GM21423 (cell line): ENCODE data around the gene EIF3K.

Source experiments
- ATAC-seq: cut with Tn5 transposase; IDR thresholded peaks from one replicate; pipeline ENCODE4 v1.9.1; 2021; ENCODE audit warnings: mild to moderate bottlenecking, moderate library complexity; ENCODE audit not compliant: unreplicated experiment

Gene EIF3K

DNA sequence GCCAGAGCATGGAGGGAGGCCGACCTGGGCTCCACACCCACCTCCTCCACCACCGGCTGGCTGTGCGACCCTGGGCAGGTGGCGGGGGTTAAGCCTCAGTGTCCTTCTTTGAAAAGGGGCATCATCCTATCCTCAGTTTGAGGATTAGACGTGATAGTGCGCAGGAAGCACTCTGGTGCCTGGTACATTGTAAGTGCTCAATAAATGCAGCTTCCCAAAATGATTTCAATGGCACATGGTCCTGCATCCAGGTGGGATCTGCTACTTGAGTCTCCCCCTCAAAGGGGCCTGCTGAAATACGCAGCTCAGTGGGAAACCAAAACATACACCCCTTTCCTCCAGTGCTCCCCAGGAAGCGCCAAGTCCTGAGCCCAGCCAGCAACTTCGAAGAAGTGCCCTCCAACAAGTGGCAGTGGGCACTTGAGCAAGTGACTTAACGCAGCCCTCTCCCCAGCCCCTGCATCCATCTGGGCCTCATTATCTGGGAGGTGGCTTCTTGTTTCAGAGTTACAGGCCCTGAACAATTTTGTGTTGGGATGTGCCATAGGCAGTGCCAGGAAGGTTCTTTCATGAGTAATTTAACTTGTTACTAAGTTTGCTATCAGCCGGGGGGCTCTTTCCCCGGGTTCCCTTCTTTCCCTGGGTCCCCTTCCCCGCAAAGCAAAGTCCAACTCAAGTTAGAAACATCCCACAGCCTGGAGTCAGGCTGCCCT is 46.4 kb downstream of the EIF3K start:
- ATAC-seq, result no peak

- no peak for ATAC-seq
Measured at GRCh38 chr19:38665950-38666662, 47.1 kb downstream of the EIF3K start.

GRCh38 chr19:38666663-38667511 is 47.9 kb downstream of the EIF3K start:
- ATAC-seq, result no peak

- no peak for ATAC-seq
Measured at GRCh38 chr19:38667661-38668171, 48.7 kb downstream of the EIF3K start.

GRCh38 chr19:38669552-38669951 is 50.6 kb downstream of the EIF3K start:
- no peak for ATAC-seq

GRCh38 chr19:38670921-38671398 is 52.0 kb downstream of the EIF3K start:
- ATAC-seq, result no peak

DNA sequence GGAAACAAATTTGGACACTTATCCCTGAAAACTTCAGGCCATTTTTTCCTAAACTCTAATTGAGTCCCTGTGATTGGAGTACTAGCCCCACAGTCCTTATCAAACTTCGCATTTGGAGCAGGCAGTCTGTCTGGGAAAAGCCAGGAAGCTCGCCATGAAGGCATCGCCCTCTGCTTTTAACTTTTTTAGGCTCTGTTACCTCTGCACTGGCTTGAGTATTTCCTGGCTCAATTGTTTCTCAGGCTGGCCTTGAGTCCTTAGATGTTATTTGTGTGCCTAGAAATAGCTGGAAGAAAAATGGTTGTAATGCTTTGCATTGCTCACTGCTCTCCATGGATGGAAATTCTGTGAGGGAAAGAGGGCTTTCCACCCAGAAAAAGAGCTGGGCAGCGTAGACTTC is 52.7 kb downstream of the EIF3K start:
- ATAC-seq, result no peak

- no peak for ATAC-seq
Measured at GRCh38 chr19:38673030-38673429, 54.0 kb downstream of the EIF3K start.

DNA sequence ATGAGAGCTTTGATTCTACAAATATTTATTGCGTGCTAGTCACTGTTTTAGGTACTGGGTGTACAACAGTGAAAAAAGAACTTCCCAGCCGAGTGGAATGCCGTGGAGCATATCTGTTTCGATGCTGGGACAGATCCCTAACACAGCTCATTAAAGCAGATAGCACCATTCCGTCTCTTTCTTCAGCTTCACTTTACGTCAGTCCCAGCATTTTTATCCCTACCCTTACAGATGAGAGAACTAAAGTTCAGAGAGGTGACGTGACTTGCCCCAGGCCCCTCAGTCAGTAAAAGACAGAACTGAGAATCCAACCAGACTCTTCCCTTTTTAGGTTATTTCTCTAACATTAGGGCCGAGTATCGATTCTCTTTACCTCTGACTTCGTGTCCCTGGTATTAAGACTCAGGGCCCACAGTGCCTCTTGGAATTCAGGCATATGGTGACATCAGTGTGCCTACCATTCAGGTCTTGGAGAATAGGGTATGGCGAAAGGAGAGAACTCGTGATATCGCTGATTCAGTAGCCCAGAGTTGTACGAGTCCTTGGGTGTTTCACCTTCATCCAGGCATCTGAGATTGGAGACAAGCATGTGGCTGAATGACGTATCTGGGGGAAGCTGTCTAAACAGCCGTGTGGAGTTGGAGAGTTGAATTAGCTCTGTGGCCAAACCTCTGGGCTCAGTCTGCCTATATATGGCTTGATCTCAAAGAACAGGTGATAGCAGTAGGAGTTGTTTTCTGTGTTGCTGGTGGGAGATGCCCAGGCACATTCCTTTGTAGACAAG is 55.6 kb downstream of the EIF3K start:
- ATAC-seq, result no peak

DNA sequence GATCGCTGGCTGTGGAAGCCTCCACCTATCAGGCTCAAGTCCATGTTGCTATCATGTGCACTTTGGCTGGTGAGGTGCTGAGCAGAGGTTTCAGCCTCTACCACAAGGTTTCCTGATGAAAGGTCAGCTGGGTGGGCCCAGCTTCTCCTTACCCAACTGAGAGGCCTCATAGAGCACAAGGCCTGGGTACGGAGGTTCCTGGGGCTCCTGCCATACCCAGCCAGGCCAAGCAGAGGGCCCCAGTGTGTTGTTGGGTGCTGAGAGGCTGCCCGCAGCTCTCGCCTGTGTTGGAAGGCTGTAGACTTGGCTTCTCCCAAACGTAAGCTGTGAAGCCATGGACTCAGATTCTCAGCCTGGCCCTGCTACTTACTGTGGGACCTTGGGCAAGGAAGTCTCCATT is 56.6 kb downstream of the EIF3K start:
- no peak for ATAC-seq

DNA sequence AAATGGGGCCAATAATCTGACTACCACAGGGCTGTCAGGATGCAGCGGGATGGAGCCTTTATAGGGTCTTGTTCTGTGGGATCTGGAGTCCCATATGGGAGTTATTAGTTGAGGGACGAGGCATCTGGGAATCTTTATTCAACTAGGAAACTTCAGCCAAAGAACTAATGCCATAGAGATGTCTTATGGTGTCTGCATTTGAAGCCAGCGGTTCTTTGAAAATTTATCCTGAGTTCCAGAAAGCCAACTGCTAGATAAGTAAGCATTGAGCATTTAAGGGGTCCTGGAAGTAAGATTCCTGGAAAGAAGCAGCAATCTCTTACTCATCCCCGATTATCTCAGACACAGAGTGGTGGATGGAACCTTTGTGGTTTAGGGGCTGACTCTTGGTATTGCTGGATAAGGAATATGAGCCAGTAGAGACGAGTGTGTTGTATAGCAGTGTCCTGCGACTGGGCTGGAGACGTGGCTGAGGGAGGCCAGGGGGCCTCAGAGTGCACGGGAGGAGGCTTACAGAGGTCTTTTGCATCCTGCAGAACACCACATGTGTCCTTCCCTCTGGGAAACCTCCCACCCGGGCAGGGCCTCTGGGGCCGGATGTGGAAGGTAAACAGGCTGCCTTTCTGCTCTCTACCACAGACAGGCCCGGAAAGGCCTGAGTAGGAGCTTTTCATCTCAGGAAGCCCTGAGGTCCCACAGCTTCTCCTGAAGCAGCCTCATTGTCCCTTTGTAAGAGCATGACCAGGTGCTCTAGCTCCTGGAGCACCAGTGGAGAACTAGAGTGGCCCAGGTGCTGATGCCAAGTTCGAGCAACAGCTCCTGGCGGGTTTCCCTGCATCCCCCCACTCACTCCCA is 57.3 kb downstream of the EIF3K start:
- ATAC-seq, result no peak

DNA sequence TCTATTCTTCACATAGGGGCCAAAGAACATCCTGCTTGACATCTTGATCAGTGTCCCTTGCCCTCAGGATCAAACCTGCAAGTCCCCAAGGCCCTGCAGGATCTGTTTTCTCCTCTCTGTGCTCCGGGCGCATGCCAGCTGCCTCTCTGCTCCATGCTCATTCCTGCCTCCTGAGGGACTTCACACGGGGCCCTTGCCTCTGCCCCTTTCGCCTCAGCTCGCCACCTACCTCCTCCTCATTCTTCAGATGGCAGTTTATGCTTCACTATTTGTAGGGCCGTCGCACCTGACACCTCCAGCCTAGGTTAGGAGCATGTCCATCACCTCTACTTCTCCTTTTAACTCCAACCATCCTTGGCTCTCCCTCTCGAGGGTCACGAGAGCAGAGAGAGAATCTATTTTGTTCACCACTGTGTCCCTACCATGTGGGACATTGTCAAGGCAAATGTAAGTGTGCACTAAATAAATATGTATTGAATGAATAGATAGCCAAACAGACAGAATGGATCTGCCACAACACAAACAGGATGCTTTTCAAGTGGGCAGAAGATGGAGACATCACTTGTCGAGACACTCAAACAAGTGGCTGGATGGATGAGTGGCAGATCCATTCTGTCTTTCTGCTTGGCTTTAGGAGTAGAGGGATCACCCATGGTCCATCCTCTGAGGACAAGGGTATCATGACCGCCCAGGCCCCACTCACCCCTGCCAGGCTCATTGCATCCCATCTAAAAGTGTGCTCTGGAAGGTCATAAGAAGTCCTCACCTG is 58.1 kb downstream of the EIF3K start:
- ATAC-seq, result no peak

- ATAC-seq, result no peak
Measured at GRCh38 chr19:38678217-38678890, 59.4 kb downstream of the EIF3K start.

DNA sequence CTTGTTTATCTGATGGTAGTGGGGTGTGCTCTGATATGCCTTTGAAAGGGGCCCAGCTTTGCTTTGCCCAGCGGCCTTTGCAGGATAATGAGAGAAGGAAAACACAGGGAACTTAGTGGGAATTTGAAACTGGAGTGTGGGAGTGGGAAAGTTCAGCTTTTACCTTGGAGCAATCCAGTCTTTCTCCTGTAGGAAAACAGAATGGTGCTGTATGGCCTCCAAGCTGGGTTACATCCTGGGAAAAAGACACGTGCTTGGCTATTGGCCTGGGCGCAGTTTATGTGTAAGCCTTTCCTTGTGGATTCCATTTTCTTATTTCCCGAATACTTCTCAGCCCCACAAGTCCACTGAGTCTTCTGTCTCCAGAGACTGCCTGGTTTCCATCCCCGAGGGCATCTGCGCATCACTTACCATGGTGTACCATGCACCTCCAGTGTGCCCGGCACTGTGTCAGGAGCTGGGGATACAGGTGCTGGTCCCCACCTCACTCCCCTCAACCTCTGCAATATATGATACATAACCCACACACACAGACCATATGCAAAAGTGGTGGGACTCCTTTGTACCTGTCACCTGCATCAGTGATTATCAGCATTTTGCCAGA is 60.0 kb downstream of the EIF3K start:
- ATAC-seq, result no peak

GRCh38 chr19:38679839-38680238 is 60.9 kb downstream of the EIF3K start:
- ATAC-seq, result no peak

GRCh38 chr19:38682195-38682867 is 63.3 kb downstream of the EIF3K start:
- ATAC-seq, result no peak

DNA sequence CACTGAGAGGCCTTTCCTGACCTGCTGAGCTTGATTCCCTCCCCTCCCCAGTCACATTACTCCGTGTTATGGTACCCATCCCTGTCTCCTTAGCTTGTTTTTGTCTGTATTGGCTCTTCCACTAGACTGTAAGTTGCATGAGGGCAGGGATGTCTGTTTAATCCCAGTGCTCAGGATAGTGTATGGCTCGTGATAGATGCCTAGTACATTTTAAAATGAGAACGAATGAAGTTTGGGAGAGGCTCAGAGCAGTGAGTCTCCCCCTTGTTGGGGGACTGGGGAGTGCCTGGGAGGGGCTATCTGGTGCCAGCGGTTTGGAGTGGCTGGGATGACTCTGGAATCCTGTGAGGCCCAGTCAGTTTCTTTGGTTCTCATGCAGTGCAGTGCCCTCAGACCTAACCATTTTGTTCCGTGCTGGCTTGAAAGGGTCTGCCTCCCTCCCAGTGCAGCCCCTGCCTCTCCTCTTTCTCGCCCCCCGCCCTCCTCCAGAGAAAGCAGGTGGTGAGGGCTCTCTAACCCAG is 63.9 kb downstream of the EIF3K start:
- ATAC-seq, result no peak
